ENCODE measurements around the gene SERPINB8.

Gene SERPINB8

DNA sequence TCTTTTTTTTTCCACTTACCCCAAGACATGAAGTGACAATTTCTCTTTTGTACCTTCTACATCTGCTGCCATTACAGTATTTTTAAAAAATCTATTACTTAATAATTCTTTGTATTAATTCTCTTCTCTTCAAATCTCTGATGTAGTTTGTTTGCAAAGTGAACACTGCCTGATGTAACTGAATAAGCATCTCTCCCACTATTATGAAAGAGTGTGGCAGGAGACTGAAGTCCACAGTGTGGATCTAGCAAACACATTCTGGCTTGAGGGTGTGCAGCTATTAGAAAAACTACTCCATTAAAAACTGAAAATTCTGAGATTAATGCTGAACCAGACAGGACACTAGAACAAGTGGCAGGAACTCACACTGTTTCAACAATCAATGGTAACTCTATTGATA is 5.0 kb upstream of the SERPINB8 start:
- no peak for DNase-seq (ENCODE audit: low spot score)

DNA sequence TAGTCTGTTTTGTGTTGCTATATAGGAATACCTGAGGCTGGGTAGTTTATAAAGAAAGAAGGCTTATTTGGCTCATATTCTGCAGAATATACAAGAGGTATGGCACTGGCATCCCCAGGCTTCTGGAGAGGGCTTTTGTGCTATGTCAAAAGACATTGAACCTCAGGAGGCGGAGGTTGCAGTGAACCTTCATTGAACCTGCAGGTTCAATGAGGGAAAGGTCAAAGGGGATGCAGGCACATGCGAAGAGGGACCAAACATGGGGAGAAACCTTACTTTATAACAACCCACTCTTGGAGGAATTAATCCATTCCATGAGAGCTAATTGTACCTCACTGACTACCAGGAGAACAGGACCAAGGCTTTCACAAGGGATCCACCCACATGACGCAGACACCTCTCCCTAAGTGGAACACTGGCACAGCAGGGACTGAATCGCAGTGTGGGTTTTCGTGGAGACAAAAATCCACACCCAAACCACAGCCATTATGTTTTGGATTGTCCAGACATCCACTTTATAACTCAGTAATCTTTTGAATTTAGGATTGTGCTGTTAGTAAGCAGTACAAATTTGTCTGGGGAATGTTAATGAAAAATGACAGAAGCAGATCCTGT is 4.1 kb upstream of the SERPINB8 start:
- no peak for DNase-seq (ENCODE audit: low spot score)

DNA sequence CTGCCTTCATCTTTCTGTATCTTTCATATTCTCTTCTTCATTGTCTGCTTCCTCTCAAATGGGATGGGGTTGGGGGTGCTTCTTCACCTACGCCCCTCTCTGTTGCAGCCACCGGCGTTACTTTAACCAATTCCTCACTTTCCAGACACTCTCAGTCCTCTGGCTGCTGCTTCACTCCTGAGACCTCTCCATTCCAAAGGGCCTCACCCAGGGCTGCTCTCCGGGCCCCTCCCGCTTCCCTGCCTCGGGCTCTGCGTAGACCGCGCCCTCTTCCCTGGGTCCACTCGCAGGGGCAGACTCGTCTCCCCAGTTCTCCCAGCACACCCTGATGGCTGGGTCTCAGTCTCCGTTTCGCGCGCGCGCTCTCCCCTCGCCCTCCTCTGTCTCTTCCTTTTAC is 926 bp downstream of the SERPINB8 start:
- peak; percentile 55 for DNase-seq (ENCODE audit: low spot score)

DNA sequence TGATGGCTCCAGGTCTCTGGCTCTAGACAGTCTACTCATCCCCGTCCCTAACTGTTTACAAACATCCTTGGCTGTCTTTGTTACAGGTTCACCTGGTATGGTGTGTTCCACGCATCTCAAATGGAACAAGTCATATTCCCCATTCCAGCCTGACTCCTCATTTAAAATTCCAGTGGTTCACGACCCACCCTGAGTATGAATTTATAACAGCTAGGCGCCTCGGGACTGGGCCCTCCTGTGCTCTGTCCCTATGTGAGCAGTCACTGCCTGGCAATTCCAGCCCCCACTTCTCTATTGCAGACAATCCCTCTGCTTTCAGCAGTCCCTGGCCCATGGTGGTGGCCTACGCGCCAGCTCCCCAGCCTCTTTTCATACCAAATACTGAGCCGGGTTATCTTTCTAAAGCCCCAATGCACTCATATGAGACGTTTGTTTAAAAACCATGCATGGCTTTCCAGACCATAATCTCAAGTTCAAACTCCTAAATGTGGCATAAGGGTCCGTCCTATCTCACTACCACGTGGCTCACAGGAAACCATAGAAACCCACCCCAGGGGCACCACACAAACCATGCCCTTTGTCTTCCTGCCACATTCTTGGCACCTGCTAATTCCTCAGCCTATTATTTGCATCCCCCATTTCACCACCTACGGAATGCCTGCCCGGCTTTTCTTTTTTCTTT is 1.6 kb downstream of the SERPINB8 start:
- no peak for DNase-seq (ENCODE audit: low spot score)

DNA sequence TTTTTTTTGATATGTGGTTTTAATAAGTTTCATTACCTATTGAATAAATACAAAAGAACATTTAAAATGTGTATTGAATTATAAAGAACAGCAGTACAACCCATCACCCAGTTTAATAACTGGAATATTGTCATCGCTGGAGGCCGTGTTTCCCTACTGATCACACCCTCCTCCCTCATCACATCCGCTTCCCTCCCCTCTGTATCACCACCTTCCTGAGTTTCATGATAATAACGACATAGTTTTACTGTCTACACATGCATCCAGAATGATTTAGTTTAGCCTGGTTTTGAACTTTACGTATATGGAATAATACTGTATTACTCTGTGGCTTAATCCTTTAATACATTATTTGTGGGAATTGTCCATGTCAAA is 2.1 kb downstream of the SERPINB8 start:
- no peak for DNase-seq (ENCODE audit: low spot score)

DNA sequence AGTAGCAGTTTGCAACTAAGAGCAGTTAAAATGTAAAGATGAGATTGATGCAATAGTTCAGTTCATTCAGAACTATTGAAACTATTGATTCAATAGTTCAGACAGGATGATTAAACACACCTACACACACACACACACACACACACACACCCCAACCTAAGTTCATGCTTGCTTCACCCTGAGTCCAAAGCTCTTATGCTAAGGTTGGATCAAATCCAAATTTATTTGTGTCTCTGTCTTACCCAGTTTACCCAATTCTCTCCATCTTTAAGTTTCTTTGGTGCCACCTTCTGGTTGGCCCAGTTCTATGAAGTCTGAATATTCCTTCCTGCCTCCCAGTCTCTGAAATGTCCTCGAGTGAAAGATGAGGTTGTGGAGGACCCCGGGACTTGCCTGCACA is 5.1 kb downstream of the SERPINB8 start:
- no peak for DNase-seq (ENCODE audit: low spot score)

DNA sequence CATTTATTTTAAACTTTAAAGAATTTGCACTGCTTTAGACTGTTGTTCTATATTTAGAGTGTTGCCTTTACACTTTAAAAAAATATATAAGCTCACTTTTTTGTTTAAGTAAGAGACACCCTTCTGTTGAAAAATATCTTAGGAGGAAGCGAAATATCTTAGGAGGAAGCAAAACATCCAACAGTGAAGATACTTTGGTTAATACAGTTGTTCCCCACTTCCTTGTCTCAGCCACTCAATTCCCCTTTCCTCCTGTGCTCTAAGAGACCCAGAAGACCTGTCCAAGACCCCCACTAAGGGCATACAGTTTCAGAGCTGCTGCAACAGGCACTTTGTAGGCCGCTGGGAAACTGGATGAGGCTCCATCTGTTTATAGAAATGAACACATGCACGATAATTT is 5.7 kb downstream of the SERPINB8 start:
- DNase-seq (ENCODE audit: low spot score): no peak

DNA sequence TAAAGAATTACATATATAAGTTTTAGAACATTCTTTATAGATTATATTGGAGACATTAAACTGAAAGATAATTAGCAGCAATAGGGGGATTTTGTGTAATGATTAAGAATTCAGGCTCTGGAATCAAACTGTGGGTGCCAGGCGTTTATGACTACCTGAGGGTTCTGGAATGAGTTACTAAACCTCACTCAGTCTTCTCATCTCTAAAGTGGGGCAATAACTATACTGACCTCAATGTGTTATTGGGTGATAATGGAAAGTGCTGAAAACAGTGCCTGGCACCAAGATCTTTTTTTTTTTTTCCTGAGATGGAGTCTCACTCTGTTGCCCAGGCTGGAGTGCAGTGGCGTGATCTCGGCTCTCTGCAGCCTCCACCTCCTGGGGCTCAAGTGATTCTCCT is 7.2 kb downstream of the SERPINB8 start:
- no peak for DNase-seq (ENCODE audit: low spot score)

DNA sequence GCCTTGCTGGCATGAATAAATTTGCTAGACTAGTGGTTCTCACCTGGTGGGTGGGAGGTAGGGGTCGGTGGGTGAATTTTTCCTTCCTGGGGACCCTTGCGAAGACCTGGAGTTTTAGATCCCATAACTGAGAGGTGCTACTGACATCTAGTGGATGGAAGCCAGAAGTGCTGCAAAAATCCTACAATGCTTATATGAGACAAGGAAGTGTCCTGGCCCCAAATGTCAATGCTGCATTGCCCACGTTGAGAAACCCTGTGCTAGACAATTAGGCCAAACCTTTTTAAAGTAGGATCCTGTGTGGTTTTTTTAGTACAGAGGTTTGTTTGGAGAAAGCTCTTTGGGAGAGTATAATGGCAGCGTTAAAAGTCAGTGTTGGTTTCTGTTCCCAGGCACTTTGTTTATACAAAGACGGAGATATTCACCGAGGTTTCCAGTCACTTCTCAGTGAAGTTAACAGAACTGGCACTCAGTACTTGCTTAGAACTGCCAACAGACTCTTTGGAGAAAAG is 9.6 kb downstream of the SERPINB8 start:
- DNase-seq (ENCODE audit: low spot score): peak; percentile 72

DNA sequence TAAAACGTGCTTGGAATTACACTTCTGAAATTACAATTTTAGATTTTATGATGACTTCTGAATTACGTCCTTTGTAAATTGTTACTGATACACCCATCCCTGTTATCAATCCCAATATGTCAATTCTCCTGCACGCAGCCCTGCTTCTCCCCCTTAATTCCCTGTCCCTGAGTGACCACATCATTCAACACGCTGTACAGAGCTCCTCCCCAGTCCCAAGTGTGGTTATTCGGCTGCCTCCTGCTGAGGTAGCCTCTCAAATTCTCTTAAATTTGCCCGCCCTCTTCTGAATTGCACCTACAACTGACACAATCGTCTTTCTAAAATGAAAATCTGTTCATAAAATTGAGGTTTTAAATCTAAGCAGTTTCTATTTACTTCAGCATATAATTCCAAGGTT is 10.1 kb downstream of the SERPINB8 start:
- DNase-seq (ENCODE audit: low spot score): no peak

DNA sequence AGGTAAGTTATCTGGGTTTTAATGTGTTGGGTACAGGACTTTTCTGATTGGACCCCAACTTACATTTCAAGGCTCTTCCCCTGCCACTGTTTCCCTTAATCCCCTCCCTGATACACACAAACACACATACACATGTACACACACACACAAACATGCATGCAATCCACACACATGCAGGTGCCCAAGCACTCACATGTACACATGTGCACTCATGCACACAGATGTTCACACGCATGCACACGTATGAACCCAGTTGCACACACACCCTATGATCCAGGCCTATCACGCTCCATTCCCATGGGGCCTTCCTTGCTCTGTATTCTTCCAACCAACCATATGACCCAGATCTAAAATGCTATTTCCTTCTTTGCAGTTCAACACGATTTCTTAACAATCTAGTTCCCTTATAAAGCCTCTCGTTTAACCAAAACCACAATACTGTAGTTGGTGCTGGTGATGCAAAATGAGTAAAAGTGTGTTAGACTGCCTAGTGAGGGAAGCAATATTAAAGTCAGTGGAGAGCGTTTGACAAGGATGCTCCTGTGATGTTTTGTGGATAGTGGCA is 11.1 kb downstream of the SERPINB8 start:
- DNase-seq (ENCODE audit: low spot score): no peak

DNA sequence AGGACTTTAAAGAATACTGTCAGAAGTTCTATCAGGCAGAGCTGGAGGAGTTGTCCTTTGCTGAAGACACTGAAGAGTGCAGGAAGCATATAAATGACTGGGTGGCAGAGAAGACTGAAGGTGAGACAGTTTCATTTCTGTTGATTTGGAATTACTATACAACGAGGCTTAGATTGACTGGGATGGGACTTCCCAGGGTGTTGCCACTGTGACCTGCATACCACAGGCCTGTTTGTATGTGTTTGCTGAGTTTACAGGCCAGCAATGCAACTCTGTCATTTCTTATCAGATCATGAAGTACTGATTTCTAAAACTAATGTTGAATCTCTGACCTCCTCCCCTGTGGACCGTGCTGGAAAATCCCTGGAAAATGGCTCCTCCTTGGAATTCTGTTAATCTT is 11.8 kb downstream of the SERPINB8 start:
- no peak for DNase-seq (ENCODE audit: low spot score)

DNA sequence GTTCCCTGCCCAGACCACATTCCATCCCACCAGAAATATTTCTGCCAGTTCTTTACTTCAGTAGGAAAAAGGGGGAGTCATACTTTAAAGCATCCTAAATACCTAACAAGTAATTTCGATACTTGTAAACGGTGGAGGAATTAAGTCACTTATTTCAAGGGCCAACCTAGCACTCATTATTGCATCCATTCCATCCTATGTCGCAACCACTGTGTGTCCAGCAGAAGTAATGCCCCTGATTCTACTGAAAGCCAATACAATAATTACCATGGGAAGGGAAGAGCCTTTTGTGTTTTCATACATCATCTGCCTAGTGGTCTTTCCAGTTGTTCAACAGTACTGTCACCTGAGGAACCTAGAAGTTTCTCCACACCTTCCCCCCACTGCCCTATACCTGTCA is 12.5 kb downstream of the SERPINB8 start:
- no peak for DNase-seq (ENCODE audit: low spot score)

DNA sequence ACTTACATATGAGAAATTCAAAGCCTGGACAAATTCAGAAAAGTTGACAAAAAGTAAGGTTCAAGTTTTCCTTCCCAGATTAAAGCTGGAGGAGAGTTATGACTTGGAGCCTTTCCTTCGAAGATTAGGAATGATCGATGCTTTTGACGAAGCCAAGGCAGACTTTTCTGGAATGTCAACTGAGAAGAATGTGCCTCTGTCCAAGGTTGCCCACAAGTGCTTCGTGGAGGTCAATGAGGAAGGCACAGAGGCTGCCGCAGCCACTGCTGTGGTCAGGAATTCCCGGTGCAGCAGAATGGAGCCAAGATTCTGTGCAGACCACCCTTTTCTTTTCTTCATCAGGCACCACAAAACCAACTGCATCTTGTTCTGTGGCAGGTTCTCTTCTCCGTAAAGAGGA is 17.0 kb downstream of the SERPINB8 start:
- no peak for DNase-seq (ENCODE audit: low spot score)

DNA sequence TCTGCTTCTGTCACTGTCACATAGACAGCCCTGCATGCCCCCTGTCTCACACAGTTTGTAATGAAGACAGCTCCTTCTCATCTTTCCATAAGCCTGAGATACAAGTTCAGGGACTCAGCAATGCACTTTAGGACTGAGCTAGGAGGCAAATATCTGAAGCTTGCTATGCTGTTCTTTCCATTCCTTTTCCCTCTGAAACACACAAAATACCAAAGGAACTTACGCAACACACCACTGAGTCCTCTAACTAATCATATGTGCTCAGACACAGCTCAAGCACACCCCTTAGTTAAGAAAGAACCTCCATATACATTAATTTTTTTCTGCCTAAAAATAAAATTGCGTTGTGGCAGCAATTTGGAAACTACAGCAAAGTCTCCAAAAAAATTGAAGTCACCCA is 17.9 kb downstream of the SERPINB8 start:
- DNase-seq (ENCODE audit: low spot score): no peak

DNA sequence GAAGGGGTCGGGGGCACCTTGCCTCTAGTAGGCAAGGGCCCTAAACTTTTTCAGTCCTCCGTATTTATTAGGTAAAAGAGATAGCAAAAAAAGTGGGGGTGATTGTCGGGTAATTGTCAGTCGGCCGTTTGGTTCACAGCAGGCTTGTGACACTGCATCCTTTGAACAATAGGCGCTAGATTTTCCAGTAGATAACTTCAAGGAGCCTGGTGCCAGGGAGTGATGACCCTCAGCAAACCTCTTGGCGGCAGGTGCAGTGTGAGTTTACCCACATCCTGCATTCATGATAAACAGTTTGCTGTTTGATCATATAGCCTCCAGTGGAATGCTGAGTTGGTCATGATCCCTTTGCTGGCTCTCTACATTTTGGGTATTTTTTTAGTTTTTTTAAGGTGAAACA is 22.9 kb downstream of the SERPINB8 start:
- no peak for DNase-seq (ENCODE audit: low spot score)

DNA sequence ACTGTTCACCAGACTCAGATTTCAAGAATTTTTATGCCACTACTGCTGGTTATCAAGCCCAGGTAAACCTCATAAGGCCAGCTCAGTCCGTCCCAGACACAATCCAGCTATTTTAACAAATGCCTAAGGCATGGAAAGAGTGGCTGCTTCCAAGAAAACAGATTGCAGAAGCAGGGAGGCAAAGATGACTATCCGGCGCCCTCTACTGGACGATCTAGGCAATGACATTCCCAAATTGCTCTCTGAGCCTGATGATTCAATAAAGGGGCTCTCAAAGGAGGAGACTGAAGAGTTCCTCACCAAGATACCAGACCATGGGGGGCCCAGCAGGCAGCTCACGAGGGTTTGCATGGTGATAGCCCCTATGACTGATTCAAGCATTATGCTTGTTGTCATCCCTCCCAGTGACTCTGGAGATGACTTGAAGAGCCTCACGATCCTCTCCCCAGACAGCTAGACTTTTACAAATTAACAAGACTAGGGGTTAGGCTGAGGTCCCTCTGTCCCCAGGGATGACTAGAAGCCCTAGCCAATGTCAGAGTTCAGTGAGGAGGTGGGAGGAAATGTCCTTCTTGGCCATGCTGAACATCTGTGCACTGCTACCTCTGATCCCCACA is 25.0 kb downstream of the SERPINB8 start:
- peak; percentile 67 for DNase-seq (ENCODE audit: low spot score)

DNA sequence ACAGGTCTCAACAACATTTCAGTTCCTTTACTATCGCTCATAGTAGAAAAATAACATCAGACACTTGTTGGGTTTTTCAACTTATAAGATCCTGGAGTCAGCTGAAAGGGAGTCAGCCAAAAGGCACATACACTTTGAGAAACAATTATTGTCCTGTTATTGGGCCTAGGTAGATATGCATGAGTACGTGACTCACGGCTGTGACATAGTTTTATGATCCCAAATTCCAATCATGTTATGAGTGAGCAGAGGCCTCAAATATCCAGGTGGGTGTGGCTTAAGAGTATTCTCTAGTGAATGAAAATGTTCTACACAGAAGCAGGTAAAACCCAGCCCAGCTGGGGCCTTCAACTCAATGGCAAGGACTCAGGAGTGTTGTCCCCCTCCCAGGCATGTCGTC is 27.2 kb downstream of the SERPINB8 start:
- DNase-seq (ENCODE audit: low spot score): no peak

DNA sequence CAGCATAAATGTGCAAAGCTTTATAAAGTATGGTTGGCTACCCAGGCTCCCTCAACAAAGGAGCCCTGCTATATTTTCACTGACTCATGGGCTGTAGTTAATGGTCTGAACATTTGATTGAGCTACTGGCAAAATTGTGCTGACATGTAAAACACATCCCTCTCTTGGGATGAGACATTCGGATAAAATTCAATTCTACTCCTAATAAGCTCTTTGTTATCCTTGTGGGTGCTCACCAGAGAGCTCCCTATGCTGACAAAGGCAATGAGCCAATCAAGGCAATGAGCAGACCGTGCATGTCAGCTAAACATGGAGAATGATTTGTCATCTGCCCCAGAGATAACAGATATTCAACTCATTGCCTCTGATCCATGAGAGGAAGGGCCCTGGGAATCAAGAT is 27.7 kb downstream of the SERPINB8 start:
- DNase-seq (ENCODE audit: low spot score): no peak

DNA sequence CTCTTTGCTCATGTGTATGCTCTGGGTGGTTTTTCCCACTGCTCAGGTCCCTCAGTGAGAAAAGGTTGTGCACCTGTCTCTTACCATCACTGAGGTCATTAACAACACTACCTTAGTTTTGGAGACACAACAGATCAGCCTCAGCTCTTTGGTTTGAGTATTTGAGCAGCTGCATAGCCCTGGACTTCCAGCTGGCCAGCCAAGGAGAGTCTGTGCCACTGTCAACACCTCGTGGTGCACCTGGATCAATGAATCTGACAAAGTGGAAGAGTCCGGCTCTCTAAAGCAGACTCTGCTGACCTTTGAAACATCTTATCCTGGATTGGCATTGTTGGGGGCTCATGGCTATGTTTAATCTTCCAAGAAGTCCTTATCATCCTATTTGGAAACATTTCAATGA is 30.0 kb downstream of the SERPINB8 start:
- DNase-seq (ENCODE audit: low spot score): no peak

DNA sequence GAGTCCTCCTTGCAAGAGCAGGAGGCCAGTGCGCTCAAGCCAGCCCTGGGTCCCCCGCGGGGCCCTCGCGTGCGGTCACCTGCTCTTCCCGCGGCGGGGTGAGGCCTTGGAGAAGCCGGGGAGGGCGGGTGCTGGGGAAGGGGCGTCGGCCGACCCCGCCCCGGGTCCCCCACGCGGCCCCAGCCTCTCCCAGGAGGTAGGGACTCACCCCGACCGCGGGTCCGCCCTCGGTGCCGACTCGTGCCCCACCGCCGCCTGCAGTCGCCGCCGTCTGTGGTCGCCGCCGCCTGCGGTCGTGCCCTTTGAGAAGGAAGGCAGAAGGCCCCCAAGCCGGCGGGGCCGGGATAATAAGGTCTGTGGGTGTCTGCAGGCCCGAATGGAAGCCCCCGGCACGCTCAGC is 32.7 kb downstream of the SERPINB8 start:
- no peak for DNase-seq (ENCODE audit: low spot score)

DNA sequence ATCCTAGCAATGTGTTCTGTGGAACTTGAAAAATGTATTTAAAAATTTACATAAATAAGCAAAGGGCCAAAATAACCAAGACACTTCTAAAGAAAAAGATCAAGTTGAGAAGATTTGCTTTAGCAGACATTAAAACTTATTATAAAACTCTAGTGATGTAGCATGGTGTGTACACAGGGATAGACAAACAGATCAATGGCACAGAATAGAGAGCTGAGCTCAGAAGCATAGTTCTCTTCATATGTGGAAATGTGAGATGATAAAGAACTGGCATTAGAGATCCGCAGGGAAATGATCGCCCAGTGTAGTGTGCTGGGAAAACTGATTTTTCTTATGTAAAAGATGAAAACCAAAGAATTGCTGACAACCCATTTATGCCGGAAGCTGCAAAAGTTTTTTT is 39.4 kb downstream of the SERPINB8 start:
- no peak for DNase-seq (ENCODE audit: low spot score)

DNA sequence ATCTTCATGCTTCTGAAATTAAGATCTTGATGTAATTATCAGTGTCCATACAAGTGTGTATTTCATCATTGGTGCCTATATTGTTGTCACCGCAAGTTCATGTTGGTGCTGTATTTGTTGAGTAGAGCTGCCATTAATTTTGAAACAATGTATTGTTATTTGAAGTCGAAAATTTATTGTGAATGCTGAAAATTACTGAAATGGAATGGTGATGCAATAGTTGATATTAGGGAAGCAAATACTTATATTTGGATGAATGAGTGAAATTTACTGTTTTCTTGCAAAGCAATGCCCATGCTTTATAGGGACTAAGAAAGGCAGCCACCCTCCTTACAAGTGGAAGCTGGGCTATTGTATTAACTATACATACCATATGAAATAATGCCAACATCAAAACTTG is 41.6 kb downstream of the SERPINB8 start:
- DNase-seq (ENCODE audit: low spot score): no peak
